HG02870 (cell line): ENCODE measurements around the gene PNPO.

ENCODE experiments used
- ATAC-seq: cut with Tn5 transposase; IDR thresholded peaks from one replicate; pipeline ENCODE4 v1.9.1; 2021; ENCODE audit warnings: mild to moderate bottlenecking, moderate library complexity; ENCODE audit not compliant: unreplicated experiment

The PNPO gene

GRCh38 chr17:47995241-47995935 lies 54.0 kb downstream of the PNPO start:
- ATAC-seq = no peak

GRCh38 chr17:47996201-47996600 lies 54.8 kb downstream of the PNPO start:
- no peak for ATAC-seq

- ATAC-seq = no peak
These were observed 56.2 kb downstream of the PNPO start for GRCh38 chr17:47997586-47997985.

- no peak for ATAC-seq
These were observed 56.7 kb downstream of the PNPO start for GRCh38 chr17:47998044-47998443.
